GM21576 (cell line): ENCODE data around the gene WHRN.

Source experiments
- ATAC-seq: cut with Tn5 transposase; IDR thresholded peaks from one replicate; pipeline ENCODE4 v1.9.1; 2021; ENCODE audit warnings: mild to moderate bottlenecking, moderate library complexity; ENCODE audit not compliant: unreplicated experiment

Gene WHRN

DNA sequence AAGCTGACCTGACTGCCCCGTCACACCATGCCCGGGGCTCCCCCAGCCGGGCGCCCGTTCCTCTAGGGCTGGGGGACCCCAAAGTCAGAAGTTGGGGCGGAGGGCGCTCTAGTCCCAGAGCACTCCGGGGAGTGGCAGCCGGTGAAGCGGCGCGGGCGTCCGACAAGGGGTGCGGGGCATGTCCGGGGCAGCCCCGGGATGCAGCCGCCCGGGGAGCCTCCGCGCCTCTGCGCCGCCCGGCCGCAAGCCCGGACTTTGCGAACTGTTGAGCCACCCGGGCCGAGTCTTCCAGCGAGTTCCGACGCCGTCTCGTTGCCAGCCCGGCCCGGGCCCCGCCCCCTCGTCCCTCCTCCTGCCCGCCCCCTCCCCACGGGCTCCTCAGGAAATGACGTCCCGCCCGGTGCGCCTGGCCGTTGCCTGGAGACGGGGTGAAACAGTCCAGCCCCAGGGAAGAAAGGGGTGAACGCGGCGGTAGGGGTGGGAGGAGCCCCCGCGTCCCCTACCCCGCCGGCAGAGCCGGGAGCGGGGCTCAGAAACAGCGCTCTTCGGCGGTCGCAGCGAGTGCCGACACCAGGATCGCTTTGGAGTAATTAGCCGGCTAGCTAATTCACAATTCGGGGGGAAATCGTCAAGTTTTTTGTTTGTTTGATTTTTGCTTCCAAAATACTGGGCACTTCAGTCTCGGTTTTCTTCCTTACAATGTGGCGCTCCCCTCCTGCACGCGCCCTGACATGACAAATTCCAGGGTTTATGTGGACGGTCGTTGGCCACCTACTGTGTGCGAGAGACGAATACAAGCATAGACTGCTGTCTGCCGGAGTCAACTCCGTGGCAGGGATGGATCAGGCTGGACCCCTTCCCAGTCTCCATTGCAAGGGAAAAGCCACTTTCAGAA, at the start of gene WHRN:
WHRN (minus strand) TSS at position 287 of the 895 bp plus-strand sequence. CDS start 672 bp downstream, outside the sequence.
- ATAC-seq: peak; percentile 56

DNA sequence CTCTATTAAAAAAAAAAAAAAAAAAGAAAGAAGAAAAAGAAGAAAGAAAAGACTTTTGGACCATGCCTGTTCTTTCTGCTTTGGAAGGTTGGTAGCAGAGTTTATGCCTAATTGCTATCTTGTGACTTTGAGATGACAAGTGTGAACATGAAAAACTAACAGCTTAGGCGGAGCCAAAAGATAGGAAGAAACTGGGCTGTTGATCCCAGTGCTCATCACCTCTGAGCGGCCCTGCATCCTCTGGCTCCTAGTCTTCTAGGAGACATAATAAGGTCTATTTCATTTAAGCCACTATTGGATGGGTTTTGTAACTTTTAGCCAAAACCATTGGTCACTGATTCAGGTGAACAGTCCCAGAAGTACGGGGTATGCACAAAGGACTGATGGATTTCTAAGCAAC, 47.9 kb upstream of the WHRN start:
- ATAC-seq: no peak

DNA sequence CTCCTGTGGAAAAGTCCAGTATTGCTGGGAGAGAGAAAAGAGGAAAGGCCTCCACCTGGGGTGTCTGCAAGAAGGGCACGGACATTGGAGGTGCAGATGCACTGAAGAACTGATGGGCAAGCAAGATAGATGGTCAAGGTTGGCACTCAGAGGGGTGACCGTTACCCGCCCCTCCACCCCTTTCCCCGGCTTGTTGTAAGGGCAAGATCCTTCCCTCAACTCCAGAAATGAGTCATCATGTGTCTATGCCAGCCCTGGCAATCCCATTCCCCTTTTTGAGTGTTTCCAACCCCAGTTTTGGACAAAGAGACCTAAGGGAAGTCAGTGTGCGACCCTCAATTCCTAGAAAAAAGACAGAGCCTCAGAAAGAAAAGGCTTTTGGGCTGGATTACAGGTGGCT, 47.4 kb upstream of the WHRN start:
- no peak for ATAC-seq

DNA sequence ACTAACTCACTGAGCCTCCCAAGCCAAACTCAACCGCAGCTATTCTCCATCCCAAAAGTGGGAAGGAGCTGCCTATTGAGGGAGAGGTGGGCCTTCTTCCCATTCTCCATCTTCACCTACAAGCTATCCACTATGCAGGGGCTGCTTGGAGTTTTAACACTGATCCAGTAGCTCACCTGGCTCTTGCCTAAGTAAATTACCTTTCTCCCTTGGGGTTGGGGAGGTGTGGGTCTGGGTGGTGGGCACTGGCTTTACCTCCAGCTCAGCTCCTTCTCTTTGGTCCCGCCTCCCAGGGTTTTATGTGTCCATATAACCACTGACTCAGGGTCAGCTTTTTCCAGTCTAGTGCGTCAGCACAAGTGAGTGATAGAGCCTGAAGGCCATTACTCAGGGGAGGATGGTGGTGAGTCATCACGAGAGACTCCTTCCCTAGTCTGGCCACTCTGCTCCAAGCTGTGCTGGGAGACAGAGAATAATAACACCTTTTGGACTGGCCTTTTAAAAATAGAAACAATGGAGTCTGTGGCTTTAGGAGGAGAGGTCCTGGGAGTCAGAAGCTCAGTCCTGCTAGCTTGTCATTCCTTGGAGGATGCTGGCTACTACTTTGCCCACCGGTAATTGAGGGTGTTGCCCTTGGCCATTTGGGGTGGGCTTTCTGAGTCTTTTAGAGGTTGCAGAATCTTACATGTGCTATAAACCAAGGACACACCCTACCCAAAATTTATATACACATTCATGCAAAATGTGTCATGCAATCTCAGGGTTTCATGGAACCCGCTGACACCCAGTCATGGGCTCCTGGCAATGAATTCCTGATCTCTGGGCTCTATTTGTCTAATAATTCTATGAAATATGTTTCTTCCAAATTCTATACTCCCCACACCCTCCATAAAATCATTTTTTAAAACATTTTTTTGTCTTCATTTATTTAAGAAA, 46.7 kb upstream of the WHRN start:
- ATAC-seq: no peak

DNA sequence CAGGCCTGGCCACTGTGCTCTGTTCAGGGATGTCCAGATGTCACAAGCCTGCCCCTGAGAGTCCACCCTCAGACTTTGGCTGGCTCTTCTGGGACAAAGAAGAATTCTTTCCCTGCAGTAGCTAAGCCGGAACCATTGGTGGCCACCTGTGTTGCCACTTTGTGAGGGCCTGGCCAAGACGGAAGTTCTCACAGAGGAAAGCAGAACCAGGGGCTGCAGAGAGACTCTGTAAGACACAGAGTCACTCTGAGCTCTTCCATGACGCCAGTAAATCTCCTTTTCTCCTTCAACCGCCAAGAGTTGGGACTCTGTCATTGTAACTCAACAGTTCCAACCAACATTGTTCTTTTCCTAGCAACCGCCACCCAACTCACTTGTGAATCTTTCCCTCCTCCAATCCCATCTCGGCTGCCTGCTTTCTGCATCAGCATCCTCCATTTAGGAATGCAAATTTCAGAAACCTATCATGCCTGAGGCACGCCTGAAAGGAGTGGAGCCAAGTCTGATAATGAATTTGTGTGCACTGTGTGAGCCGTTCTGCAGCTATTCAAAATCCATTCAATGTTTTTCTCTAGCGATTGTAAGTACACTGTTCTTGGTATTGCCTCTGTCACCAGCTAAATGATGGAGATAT, 44.5 kb upstream of the WHRN start:
- no peak for ATAC-seq

DNA sequence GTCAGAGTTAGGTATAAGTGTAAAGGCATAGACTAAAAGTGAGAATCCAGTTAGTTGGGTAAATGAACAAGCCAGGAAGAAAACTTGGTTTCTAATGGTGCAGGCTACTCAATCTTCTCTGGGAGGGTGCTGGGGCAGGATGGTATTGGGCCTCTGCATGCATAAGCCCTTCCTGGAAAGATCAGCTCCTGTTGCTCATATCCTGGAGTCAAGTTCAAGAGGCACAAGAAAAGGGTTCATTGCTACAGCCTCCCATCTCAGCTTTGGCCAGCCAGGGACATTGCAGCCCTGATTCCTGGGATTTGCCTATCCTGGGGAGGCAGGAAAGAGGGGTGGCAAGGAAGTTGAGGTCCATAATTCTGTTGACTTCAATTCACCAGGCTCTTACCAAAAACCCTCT, 41.6 kb upstream of the WHRN start:
- ATAC-seq: no peak

DNA sequence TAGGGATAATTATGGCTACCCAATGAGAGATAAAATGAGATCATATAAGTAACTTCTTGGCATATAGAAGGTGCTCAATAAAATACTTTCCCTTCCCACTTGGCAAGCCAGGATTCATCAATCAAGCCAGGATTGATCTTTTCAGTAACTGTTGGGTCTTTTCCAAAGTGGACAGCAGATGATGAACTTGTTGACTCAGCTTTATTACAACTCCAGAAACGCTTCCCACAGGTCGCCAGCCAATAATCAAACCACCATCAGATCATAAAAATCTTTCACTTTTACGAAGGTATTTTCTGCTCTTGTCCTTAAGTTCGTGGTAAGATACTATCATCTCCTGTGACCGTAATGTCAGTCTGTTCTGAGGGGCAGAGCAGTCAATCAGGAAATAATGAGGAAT, 39.8 kb upstream of the WHRN start:
- no peak for ATAC-seq

DNA sequence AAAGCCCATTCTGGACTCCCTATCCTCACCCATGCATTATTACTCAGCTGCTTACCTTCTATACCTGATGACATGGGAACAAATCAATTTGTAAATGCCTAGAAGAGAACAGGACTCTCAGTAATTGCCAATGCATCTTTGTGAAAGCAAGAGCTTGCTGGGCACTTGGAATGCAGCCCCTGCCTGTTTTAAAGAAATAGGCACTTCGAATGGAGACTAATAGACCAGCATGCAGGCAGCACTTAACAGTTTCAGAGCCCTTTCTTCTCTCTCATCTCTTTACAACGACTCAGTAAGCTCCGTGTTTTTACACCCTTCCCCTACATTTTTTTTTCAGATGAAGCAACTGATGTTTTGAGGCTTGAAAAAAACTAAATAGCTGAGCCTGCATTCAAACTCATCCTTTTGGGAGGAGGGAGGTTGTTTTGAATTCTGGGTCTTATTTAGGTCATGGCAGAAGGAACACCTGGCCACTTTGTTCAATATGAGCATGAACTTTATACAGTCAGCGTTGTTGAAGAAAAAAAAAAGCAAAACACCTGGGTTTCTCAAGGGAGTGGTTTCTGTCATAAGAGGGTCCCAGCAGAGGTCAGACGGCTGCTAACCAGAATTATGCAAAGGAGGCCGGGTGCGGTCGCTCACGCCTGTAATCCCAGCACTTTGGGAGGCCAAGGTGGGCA, 34.6 kb upstream of the WHRN start:
- no peak for ATAC-seq

DNA sequence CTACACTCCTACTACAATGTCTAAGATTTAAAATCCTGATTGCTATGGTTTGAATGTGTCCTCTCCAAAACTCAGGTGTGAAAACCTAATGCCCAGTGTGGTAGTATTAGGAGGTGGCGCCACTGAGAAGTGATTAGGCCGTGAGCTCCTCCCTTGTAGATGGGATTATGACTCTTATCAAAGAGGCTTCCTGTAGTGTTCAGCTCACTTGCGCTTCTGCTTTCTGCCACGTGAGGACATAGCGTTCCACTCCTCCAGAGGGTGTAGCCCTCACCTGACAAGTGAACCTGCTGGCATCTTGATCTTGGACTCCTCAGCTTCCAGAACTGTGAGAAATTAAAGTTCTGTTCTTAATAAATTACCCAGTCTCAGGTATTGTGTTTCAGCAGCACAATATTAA, 33.0 kb upstream of the WHRN start:
- ATAC-seq: peak; percentile 75

DNA sequence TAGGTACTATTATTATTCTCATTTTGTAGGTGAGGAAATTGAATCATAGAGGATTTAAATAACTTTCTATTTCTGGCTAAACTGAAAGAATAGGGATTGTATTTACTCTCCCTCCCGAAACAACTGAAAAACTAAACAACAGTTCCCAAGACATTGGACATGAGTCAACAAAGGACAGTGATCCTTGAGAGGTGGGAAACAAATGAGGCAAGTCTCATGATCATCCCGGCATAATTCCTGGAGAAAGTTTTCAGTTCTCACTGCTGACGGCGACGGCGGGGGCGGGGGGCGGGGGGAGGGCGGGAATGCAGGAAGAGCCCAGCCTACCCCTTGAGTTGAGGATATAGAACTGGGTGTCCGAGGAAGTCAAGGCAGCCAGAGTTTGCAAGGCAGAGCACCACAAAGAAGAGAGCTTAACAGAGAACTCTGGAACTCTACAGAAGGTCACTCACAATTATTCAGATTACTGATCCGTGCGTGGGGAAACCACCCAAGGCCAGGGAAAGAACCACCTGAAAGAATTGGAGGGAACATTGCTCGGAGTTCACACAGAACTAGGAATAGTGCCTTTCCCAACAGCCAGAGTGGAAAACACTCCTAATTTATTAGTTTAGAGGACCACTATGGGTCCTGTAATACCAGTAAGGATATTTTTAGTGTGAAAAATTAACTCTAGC, 27.4 kb upstream of the WHRN start:
- no peak for ATAC-seq

DNA sequence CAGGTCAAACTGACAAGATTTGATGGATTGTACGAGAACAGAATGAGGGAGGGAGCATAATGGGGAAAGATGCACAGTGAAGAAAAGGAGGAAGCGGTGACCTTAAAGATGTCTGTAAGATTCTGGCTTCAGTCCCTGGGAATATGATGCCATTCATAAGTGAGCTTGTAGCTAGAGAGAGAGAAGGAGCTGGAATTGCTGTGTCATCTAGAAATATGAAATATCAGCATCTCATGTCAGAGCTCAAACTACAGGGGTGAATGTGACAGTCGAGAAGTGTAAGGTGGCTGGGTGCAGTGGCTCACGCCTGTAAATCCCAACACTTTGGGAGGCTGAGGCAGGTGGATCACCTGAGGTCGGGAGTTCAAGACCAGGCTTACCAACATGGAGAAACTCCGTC, 24.0 kb upstream of the WHRN start:
- no peak for ATAC-seq

DNA sequence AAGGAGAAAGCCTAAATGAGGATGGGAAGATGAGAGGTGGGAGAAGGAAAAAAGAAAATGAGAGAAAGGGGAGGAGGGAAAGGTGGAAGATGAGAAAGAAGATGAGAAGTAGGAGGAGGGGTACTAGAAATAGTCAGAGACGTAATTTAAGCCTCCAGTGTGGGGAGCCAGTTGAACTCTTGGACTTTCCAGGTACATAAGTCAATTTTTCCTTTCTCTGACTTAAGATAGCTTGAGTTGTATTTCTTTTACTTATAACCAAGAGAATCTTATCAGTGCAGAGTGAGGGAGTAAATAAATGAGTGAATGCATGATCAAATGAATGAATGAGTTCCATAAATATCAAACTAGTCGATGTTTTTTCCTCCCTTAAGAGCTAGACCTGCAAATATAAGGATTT, 21.5 kb upstream of the WHRN start:
- no peak for ATAC-seq

DNA sequence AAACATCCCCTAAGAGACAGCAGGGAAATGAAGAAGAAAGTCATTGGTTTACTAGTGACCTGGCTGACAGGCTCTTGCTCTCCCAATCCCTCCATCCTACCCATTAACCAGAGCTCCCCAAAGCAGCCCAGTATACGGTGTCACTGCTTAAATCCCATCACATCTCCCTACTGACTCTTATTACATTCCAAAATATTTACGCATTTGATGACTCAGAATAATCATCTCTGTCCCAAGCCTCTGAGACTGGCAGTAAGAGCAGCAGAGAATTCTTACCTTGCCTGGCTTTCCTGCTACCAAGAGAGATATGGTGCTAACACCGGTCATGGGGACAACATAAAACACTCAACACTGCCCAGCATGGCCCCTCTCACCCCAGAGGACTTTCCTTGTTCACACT, 20.2 kb upstream of the WHRN start:
- no peak for ATAC-seq

DNA sequence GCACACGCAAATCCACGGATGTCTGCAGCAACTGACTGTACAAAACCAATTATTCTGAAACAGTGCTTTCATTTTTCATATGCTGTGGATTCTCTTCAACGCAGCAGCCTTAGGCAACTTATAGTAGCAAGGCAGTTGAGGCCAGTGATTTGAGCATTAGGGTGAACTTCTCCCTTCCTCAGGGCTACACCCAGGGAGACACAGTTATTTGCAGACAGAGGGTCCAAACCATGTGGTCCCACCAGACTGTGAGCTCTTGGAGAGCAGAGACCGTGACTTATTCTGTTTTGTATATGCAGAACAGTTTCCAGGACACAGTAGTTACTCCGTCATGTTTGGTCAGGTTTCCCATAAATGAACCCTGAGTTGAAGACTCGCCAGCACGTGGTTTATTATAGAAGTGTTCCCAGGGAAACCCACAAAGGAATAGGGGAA, 19.0 kb upstream of the WHRN start:
- ATAC-seq: no peak

DNA sequence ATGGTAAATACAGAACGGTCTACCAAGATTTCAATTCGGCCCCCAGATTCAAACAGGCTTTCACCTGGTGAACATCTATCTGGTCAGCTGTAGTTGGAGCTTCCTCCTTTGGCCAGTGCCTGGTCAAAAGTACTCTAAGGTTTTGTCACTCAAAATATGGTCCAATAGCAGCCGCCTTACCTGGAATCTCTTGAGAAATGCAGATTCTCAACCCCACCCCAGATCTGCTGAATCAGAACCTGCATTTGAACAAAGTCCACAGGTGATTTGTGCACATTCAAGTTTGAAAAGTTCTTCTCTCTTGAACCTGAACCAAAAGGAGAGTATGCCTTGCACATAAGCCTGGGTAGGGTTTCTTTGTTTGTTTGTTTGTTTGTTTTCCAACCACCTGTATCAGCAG, 17.6 kb upstream of the WHRN start:
- ATAC-seq: no peak

DNA sequence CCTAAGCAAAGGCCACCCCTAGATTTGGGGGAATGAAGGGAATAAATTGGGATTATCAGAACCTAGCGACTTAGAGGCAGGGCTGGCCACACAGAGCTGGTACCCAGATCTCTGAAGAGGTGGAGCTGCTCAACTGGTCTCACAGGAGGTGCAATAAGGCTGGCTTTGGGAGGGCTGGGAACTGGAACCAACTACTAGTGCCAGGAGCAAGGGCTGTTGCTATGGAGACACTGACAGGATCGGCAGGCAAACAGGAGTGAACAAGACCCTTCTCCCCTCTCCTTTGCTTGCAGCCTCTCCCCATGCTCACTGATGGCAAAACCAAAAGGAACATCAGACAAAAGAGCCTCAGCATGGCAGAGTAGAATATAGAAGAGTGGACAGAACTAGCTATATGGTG, 17.0 kb upstream of the WHRN start:
- no peak for ATAC-seq

DNA sequence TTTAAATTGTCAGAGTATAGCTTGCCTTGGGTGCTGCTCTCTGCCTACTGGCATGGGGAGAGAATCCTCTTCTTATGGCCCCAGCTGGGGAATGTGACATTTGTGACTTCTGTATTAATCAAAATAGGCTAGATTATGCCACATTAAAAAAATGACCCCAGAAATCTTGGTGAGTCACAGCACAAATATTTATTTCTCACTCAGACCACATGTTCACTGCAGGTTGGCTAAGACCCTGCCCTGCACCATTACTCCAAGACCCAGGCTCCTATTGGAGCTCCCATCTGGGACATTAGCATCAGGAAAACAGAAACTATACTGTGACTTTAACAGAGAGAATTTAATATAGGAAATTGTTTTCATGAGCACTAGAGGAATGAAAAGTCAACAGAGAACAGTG, 16.6 kb upstream of the WHRN start:
- no peak for ATAC-seq

DNA sequence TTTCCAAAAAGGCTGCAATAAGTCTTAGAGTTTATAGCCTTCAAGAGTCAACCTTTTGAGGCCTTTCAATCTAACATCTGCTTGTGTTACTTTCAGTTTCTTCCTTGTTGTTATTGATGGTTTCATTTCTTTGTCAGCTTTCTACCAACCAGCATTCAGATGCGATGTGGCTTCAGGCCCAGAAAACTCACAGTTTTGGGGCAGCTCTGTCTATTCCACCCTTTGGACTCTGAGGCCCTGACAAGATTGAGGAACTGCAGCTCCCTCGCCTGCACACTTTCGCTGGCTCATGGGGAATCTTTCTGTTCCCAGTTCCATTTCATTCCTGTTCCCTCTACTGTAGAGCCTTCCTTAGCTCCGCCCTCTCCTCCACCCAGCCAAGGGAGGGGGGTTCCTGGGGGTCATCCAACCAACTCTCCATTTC, 13.3 kb upstream of the WHRN start:
- peak; percentile 70 for ATAC-seq

DNA sequence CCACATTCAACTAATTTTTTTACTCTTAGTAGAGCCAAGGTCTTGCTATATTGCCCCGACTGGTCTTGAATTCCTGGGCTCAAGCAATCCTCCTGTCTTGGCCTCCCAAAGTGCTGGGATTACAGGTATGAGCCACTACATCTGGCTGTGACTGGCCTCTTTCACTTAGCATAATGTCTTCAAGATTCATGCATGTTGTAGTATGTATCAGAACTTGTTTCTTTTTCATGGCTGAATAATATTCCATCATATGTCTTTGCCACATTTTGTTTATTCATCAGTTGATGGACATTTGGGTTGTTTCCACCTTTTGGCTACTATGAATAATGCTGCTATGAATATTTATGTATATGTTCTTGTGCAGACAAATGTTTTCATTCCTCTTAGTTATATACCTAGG, 12.8 kb upstream of the WHRN start:
- no peak for ATAC-seq

DNA sequence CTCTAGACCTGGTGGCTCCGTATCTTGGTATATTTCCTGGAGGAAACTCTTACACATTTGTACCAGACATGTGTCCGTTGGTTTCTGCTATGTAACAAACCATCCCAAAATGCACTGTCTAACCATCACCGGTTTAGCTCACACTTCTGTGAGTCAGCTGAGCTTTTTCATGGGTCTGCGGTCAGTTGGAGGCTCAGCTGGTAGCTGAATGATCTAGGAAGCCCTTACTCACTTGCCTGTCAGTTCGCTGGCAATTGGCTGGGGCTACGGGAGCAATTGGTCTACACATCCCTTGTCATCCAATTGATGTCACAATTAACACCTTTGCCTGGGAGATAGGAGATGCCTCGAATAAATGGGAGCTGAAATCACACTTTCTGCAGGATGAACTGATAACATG, 11.6 kb upstream of the WHRN start:
- ATAC-seq: no peak
